Uterus (tissue), 4 donors: Measurements from ENCODE around the gene CSH1. TPM values are rescaled to one million over a fixed set of nuclear protein-coding genes. Genes with fewer than 3 reads are reported as not detected.
"Not testable (repeated sequence)": the region's sequence is repeated elsewhere in the genome, so short reads cannot be mapped to it uniquely, and the experiment has no call there.

Source experiments
- DNase-seq, 2 donors: peaks; one replicate each; pipeline ENCODE4 v3.0.0-alpha.2; 2019 to 2020
- H3K27ac ChIP-seq, 2 donors: fragments of 200-600 bp; sonication (generic); 1 replicate in 1 of 2; 2 replicates in 1 of 2; pipeline ENCODE4 v1.5.1; 2016 to 2018
- H3K27me3 ChIP-seq, 2 donors: fragments of 200-600 bp; sonication (generic); one replicate each; pipeline ENCODE4 v1.5.1; 2018 to 2019; ENCODE audit warnings: control low read depth in 1 of 2
- H3K36me3 ChIP-seq, 2 donors: fragments of 200-600 bp; sonication (generic); one replicate each; pipeline ENCODE4 v1.5.1; 2019; ENCODE audit warnings: control low read depth in 1 of 2
- H3K4me1 ChIP-seq, 2 donors: fragments of 200-600 bp; sonication (generic); one replicate each; pipeline ENCODE4 v1.5.1; 2018 to 2019; ENCODE audit warnings: control low read depth in 1 of 2
- H3K4me3 ChIP-seq, 2 donors: fragments of 200-600 bp; sonication (generic); 1 replicate in 1 of 2; 2 replicates in 1 of 2; pipeline ENCODE4 v1.5.1; 2018 to 2019; ENCODE audit warnings: mild to moderate bottlenecking in 1 of 2
- H3K9me3 ChIP-seq, 2 donors: fragments of 200-600 bp; sonication (generic); one replicate each; pipeline ENCODE4 v1.5.1; 2019; ENCODE audit warnings: control low read depth in 1 of 2
- intact Hi-C: fragments of 100-400 bp; cut with DNase I; formaldehyde crosslinking; loops from one replicate; pipeline ENCODE4 v1.15.1; 2023; ENCODE audit warnings: low total_unique reads
- total RNA-seq, 4 donors: library from RNA; depleted of rRNA in 3 of 4; stranded (reverse); fragments of >200 nt in 3 of 4; gene quantifications; one replicate each; pipeline versions ENCODE4 v1.1.0 to v1.2.4, GENCODE V29; 2014 to 2023
- TF ChIP-seq, protein P1 (sequence below), 4 experiments: fragments of 200-600 bp in 2 of 4; fragments of 450-650 bp in 2 of 4; sonication (generic) in 2 of 4; IDR thresholded peaks; one replicate each; pipeline ENCODE4 v1.5.1; 2016 to 2019; ENCODE audit warnings: antibody characterized with exemption in 4 of 4, mild to moderate bottlenecking in 2 of 4, moderate library complexity in 1 of 4
- donor health status: DM: yes; HTN: yes; CAD: no.

The CSH1 gene
- total RNA-seq, 4 donors from 2014 or later, result not detected

DNA sequence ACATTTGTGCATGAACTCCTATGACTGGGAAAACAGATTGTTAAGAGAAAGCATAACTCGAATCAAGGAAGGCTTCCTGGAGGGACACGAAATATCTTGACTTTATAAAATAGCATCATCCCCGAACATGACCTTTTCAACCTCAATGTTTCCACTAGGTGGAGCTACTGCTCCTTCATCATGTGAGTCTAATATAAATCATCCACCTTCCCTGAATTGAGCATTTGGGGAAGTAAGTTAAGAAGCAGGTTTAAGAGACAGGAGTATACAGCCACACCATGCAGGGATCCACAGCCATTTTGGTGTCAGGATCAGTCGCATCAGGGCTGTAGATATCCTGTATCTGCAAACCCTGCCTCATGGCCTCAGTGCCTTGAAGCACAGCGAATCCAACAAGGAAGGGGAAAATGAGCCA is 7.4 kb upstream of the CSH1 start:
- H3K4me3 ChIP-seq, intact Hi-C loops, H3K36me3 ChIP-seq, H3K4me1 ChIP-seq, H3K9me3 ChIP-seq, H3K27ac ChIP-seq, DNase-seq, H3K27me3 ChIP-seq: not testable (repeated sequence)
- TF ChIP-seq, protein P1, sequence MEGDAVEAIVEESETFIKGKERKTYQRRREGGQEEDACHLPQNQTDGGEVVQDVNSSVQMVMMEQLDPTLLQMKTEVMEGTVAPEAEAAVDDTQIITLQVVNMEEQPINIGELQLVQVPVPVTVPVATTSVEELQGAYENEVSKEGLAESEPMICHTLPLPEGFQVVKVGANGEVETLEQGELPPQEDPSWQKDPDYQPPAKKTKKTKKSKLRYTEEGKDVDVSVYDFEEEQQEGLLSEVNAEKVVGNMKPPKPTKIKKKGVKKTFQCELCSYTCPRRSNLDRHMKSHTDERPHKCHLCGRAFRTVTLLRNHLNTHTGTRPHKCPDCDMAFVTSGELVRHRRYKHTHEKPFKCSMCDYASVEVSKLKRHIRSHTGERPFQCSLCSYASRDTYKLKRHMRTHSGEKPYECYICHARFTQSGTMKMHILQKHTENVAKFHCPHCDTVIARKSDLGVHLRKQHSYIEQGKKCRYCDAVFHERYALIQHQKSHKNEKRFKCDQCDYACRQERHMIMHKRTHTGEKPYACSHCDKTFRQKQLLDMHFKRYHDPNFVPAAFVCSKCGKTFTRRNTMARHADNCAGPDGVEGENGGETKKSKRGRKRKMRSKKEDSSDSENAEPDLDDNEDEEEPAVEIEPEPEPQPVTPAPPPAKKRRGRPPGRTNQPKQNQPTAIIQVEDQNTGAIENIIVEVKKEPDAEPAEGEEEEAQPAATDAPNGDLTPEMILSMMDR (IDR thresholded peaks at IDR 0.05), result peak in 1 of 4 experiments; percentile 18

DNA sequence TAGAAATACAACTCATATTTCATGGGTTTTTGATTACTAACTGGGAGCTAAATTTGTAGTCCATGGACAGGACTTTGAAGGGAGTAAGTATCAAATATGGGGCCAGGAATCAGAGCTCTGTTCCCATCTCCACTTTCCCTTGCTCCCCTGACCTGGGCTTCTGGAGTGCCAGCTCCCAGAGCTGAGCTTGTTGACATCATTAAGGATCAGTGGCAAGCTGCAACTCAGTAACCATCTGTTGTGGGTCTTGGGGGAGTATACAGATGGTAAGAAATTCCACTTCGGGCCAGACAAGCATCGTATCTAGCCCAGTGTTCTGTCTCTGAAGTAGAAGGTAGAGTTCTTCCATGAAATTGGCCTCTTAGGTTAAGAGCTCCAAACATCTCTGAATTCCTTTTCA is 5.6 kb upstream of the CSH1 start:
- DNase-seq, H3K27ac ChIP-seq, H3K36me3 ChIP-seq, H3K4me3 ChIP-seq, H3K27me3 ChIP-seq, H3K4me1 ChIP-seq, intact Hi-C loops, H3K9me3 ChIP-seq: not testable (repeated sequence)

DNA sequence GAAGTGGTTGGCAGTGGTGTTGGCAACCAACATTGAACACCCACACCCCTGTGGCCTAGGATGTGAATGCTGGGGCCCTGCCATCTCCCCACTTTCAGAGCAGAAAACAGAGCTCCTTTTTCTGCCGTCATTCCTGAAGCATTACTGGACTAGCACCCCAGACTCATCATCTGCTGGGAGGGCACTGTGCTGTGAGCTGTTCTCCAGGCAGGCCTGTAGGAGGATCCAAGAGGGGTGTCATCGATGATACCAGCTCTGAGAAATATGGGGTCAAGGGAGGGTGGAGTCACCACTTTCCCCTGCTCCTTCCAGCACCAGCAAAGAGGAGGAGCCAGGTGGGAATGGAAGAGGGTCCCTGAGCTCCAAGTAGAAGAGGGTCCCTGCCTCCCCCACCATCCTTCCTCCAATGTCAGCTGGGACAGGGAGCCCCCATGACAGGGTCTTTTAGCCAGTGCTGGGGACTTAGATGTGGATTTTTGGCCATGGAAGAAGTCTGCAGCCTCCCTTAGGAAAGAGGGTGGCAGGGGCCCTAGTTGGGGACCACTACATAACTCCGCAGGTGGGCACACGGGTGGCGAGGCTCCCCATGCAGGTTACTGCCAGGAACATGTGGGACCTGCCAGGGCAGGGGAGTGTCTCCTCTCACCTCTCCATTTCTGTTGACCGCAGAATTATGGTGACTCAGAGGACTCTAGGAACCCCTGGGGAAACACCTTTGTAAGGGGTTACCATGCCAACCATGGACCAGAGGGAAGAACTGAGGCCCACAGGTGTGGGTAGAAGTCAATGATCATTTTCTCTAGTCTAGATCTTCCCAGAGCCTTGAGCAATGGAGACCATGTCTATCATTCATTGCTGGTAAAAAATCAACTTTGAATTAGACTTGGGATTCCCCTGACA is 2.8 kb upstream of the CSH1 start:
- intact Hi-C loops, H3K4me1 ChIP-seq: not testable (repeated sequence)

DNA sequence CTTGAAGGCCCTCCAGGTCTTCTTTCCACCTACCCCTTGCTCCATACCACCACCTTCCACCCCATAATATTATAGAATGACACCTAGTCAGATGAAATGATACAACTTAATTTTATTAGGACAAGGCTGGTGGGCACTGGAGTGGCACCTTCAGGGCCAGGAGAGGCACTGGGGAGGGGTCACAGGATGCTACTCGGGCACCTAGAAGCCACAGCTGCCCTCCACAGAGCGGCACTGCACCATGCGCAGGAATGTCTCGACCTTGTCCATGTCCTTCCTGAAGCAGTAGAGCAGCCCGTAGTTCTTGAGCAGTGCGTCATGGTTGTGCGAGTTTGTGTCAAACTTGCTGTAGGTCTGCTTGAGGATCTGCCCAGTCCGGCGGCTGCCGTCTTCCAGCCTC is 1.6 kb downstream of the CSH1 start:
- H3K9me3 ChIP-seq, DNase-seq, intact Hi-C loops, H3K27ac ChIP-seq, H3K27me3 ChIP-seq, H3K4me1 ChIP-seq, H3K4me3 ChIP-seq, H3K36me3 ChIP-seq: not testable (repeated sequence)

More for the DNA sequence above, 2.8 kb upstream of the CSH1 start:
- not testable (repeated sequence) for H3K4me3 ChIP-seq, H3K27me3 ChIP-seq, DNase-seq, H3K9me3 ChIP-seq, H3K27ac ChIP-seq, H3K36me3 ChIP-seq

DNA sequence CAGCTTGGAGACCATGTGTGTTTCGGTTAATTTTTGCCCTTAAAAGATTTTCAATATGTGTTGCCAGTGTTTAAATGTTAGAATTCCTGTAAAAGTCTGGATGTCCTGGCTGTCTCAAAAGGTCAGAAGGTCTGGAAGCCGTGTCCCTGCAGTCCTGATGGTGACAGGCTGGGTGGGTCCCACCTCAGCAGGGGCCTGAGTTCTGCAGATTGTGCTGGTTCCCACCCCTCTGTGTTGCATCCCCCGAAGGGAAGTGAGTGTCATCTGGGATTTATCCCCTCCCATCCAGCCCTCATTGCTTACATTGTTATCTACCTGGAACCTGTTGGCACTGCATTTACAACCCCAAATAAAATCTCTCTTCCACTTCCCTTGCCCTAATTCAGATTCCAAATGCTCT is 2.4 kb downstream of the CSH1 start:
- H3K9me3 ChIP-seq, H3K27ac ChIP-seq, H3K4me1 ChIP-seq, H3K27me3 ChIP-seq, H3K36me3 ChIP-seq, H3K4me3 ChIP-seq, intact Hi-C loops, DNase-seq: not testable (repeated sequence)

DNA sequence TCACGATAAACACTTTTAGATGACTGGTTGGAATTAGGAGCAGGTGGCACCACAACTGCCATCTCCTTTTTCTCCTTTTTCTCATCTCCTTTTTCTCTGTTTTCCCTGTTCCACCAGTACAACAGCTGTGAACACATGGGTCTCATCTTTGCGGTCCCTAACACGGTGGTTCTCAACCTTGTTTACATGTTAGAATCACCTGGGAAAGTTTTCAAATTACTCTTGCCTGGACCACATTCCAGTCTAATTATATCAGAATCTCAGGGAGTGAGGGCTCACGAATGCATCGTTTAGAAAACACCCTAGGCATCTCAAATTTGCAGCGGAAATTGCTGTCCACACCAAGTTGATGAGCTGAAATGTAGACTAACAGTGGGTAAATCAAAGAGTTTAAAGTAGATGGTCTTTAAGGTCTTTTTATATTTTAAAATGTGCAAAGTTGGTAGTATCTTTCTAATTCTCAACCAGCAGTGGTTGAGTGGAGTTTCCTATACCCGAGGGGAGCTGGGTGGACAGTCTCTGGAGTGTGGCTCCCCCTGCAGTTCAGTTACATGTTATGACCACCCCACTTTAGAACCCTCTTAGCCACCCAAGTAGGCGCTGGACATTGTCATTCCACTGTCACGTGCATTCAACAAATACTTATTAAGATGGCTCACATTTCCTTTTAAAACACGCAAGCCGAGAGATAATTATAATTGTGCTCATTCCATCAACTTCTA is 3.9 kb downstream of the CSH1 start:
- DNase-seq, intact Hi-C loops, H3K27me3 ChIP-seq, H3K4me3 ChIP-seq, H3K4me1 ChIP-seq, H3K27ac ChIP-seq, H3K36me3 ChIP-seq, H3K9me3 ChIP-seq: not testable (repeated sequence)

DNA sequence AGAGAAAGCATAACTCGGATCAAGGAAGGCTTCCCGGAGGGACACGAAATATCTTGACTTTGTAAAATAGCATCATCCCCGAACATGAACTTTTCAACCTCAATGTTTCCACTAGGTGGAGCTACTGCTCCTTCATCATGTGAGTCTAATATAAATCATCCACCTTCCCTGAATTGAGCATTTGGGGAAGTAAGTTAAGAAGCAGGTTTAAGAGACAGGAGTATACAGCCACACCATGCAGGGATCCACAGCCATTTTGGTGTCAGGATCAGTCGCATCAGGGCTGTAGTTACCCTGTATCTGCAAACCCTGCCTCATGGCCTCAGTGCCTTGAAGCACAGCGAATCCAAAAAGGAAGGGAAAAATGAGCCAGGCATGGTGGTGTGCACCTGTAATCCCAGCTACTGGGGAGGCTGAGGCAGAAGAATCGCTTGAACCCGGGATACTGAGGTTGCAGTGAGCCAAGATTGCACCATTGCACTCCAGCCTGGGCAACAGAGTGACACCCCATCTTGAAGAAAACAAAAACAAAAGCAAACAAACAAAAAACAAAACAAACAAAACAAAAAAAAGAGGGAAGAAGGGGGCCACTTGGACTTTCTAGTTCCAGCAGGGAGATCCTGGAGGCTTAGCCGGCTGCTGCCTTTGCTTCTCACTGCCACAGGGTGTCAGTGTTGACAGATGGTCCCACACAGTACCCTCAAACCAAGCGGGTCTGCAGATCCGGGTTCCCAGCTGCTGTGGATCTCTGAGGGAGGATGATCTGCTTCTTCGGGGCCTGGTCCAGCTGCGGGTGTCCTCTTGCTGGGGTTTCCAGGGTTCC is 7.1 kb downstream of the CSH1 start:
- H3K27ac ChIP-seq, DNase-seq, H3K36me3 ChIP-seq, H3K4me3 ChIP-seq, H3K9me3 ChIP-seq, intact Hi-C loops, H3K4me1 ChIP-seq, H3K27me3 ChIP-seq: not testable (repeated sequence)
- TF ChIP-seq, protein P1 (IDR thresholded peaks at IDR 0.05), result peak; percentile 14 to 24 (median 20)

DNA sequence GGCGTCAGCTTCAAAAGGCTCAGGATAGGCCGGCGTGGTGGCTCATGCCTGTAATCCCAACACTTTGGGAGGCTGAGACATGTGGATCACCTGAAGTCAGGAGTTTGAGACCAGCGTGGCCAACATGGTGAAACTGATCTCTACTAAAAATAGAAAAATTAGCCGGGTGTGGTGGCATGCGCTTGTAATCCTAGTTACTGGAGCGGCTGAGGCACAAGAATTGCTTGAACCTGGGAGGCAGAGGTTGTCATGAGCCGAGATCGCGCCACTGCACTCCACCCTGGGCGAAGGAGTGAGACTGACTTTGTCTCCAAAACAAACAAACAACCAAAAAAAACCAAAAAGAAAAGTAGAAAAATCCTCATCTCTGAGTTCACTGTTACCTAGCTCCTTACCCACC is 11.3 kb downstream of the CSH1 start:
- DNase-seq, H3K9me3 ChIP-seq, H3K36me3 ChIP-seq, H3K27ac ChIP-seq, H3K4me3 ChIP-seq, H3K27me3 ChIP-seq, H3K4me1 ChIP-seq, intact Hi-C loops: not testable (repeated sequence)

DNA sequence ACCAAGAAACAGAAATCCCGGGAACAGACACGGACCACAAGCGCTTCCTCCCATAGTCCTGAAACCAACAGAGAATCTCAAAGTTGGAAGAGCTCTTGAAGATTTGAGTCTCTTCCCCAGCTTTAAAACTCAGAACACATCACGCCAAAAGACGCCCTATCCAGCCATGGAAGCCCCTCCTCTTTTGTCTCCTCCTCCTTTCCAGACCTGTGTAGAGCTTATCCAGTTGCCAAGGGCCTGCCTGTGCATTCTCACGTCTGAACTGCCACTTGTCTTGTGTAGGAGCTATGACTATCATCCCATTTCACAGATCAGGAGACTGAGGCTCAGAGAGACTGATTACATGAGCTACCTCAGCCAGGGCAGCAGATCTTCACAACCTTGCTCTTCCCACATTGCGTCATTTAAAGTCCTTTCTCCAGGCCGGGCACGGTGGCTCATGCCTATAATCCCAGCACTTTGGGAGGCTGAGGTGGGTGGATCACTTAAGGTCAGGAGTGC is 13.7 kb downstream of the CSH1 start:
- H3K36me3 ChIP-seq, DNase-seq, H3K9me3 ChIP-seq: not testable (repeated sequence)

More for the DNA sequence above, 13.7 kb downstream of the CSH1 start:
- intact Hi-C loops, H3K27me3 ChIP-seq, H3K4me1 ChIP-seq, H3K27ac ChIP-seq, H3K4me3 ChIP-seq: not testable (repeated sequence)
